ENCODE data around the gene NOLC1. TPM values are rescaled to one million over a fixed set of nuclear protein-coding genes. Genes with fewer than 3 reads are reported as not detected.

The NOLC1 gene
- total and polyA plus RNA-seq, 2 donors (not counting 1 experiment from before 2014, with no cell fraction given), result 32.9 to 45.0 TPM

DNA sequence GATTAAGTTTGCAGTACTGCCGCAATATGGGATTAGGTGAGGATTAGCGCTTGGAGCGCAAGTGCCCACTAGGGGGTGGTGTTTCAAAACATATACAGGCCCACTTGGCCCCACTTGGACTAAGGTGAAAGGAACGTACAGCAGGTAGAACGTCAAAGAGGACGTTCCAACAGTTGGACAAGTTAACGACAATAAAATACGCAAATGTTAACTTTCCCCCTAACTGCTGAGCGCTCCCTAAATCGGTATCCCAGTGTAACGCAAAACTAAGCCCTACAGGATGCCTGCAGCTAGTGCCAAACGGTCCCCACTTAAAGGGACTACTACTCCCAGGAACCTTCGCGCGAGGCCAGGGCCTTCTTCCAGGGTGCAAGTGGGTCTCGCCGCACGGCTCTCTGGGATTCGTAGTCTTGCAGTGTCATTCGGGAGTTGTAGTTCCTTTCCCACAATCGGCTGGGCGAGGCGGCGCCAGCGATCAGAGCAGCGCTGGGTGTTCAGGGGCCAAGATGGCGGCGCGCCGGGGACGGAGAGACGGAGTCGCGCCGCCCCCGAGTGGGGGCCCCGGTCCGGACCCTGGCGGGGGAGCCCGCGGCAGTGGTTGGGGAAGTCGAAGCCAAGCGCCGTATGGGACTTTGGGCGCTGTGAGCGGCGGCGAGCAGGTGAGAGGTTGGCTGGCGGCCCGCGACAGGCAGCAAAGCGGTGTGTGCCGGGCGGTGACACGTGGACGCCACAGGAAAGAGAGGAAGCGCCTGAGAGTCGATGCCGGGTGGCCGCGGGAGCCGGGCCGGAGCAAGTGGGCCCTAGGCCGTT lies 19.4 kb upstream of the NOLC1 start, which contains the start of gene PPRC1:
Gene PPRC1, plus strand, starts transcription at position 478 of the 810 bp plus-strand sequence. Its CDS starts 29 bp downstream, at position 507.
- TF ChIP-seq EZH2 (IDR thresholded peaks at IDR 0.05; ENCODE audit: borderline replicate concordance, insufficient read depth, low read depth, low read length, poor library complexity, severe bottlenecking), result no peak
- TF ChIP-seq, protein P1, sequence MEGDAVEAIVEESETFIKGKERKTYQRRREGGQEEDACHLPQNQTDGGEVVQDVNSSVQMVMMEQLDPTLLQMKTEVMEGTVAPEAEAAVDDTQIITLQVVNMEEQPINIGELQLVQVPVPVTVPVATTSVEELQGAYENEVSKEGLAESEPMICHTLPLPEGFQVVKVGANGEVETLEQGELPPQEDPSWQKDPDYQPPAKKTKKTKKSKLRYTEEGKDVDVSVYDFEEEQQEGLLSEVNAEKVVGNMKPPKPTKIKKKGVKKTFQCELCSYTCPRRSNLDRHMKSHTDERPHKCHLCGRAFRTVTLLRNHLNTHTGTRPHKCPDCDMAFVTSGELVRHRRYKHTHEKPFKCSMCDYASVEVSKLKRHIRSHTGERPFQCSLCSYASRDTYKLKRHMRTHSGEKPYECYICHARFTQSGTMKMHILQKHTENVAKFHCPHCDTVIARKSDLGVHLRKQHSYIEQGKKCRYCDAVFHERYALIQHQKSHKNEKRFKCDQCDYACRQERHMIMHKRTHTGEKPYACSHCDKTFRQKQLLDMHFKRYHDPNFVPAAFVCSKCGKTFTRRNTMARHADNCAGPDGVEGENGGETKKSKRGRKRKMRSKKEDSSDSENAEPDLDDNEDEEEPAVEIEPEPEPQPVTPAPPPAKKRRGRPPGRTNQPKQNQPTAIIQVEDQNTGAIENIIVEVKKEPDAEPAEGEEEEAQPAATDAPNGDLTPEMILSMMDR (IDR thresholded peaks at IDR 0.05), result peak; percentile 96
- no peaks in the 10 kb centered on the region for H3K27me3 ChIP-seq (replicated peaks in 1 of 4; ENCODE audit: control extremely low read depth in 1 of 4, control insufficient read depth in 3 of 4, insufficient read depth in 4 of 4, low read length in 3 of 4)
- H4K20me1 ChIP-seq (ENCODE audit: control insufficient read depth, insufficient read depth, low read length, poor library complexity, severe bottlenecking), result peaks cover 47% of the 10 kb centered on the region
- Mint-ChIP-seq H3K4me1 (peaks cover 36% of the 10 kb centered on the region), H3K27me3 (no peaks in the 10 kb centered on the region), H3K9me3 (ENCODE audit: insufficient read depth) (no peaks in the 10 kb centered on the region), H3K4me3 (peak within 1 kb of the TSS; percentile 94), H3K27ac (peak within 1 kb of the TSS; percentile 94)
- H3K36me3 ChIP-seq (replicated peaks in 1 of 2; ENCODE audit: control extremely low read depth in 1 of 2, control insufficient read depth in 1 of 2, extremely low read depth in 1 of 2, insufficient read depth in 2 of 2, low read length in 1 of 2), result no peaks in the 10 kb centered on the region
- H3K4me2 ChIP-seq (replicated peaks; ENCODE audit: low read depth, low read length, poor library complexity, severe bottlenecking), result peak within 1 kb of the TSS; percentile 93
- CTCF ChIA-PET, result interaction anchor here (0.7 to 2.5 kb wide), 11 partner anchors 9 to 219 kb away, joined by 3 to 14 read pairs (median 5); partner anchors contain the start of gene NOLC1
- POLR2A ChIA-PET, result interaction anchor here (0.6 to 0.9 kb wide), 2 partner anchors 12 to 330 kb away, joined by 4 read pairs; no protein-coding TSS in a partner anchor
- peak within 1 kb of the TSS; percentile 88 for H2AFZ ChIP-seq (ENCODE audit: insufficient read depth, low read depth, low read length, poor library complexity, severe bottlenecking)
- peak; percentile 94 for ATAC-seq (ENCODE audit: low read depth)
- intact Hi-C loops (cut with micrococcal nuclease), result loop anchor here (1.0 to 10.0 kb wide), 13 partner anchors 12 to 782 kb away; partner anchors contain the start of genes ACTR1A, ARMH3, BTRC and CNNM2
- peak within 1 kb of the TSS; percentile 79 to 88 for H3K27ac ChIP-seq (ENCODE audit: low read length in 2 of 2)
- under 1% methylated on average over 64 of the region's 64 CpGs for WGBS (ENCODE audit: insufficient coverage)
- no peaks in the 10 kb centered on the region for H3K9me3 ChIP-seq (ENCODE audit: control extremely low read depth in 1 of 3, control insufficient read depth in 2 of 3, insufficient read depth in 1 of 3, low read length in 2 of 3)
- peak within 1 kb of the TSS; percentile 70 to 97 (median 82) for H3K4me3 ChIP-seq (ENCODE audit: control extremely low read depth in 1 of 5, extremely low read depth in 1 of 5, insufficient read depth in 1 of 5, low read depth in 2 of 5, low read length in 4 of 5)
- peak; percentile 98 for DNase-seq
- peaks cover 48% of the 10 kb centered on the region for H3K79me2 ChIP-seq (ENCODE audit: control insufficient read depth, insufficient read depth, low read length)
- peak within 1 kb of the TSS; percentile 83 for H3K9ac ChIP-seq (ENCODE audit: low read length)
- peaks cover 18 to 25% of the 10 kb centered on the region in 2 donors for H3K4me1 ChIP-seq (ENCODE audit: control insufficient read depth in 2 of 2, insufficient read depth in 2 of 2, low read length in 2 of 2)
